ENCODE results near the gene PTPRU. TPM values are rescaled to one million over a fixed set of nuclear protein-coding genes. Genes with fewer than 3 reads are reported as not detected.

PTPRU gene
- total and polyA plus RNA-seq, 7 experiments from 2014 or later = 0.17 to 0.42 TPM; not detected in 5

DNA sequence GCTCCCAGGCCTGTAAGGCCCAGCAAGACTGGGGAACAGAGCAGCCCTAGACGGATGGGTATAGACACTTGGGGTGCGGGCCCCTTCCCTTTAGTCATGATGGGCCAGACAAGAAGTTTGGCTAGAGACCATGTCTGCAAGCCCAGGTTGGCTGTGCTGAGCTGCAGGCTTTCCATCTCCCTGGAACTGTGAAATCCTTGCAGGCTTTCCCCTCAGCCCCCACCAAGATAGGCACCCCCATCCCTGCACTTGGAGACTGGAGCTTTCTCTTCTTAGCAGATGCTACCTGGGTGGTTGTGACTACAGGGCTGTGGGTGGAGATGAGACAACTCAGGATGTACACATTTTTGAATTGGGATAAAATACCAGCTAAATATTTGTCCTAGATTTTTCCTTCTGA lies 110.3 kb downstream of the PTPRU start:
- H3K27ac ChIP-seq (ENCODE audit: low read depth, low read length) = no peak overlapping the region
- intact Hi-C loops (cut with micrococcal nuclease) = no loop called here
- ChIA-PET CTCF (no interaction called here), POLR2A (no interaction called here)
- DNase-seq = no peak
- no peaks in the 10 kb centered on the region for H3K4me1 Mint-ChIP-seq
- no peak overlapping the region for H3K4me3 Mint-ChIP-seq
- H3K4me3 ChIP-seq (ENCODE audit: low read length) = no peak overlapping the region
- no peaks in the 10 kb centered on the region for H3K36me3 Mint-ChIP-seq
- H3K9me3 ChIP-seq (ENCODE audit: control insufficient read depth in 2 of 3, low read length in 3 of 3) = no peaks in the 10 kb centered on the region
- H3K27me3 ChIP-seq (ENCODE audit: control insufficient read depth in 2 of 2, insufficient read depth in 2 of 2, low read length in 2 of 2) = no peaks in the 10 kb centered on the region
- H3K4me1 ChIP-seq (ENCODE audit: control insufficient read depth in 2 of 2, insufficient read depth in 2 of 2, low read length in 2 of 2) = no peaks in the 10 kb centered on the region
- ATAC-seq = no peak
- H3K27ac Mint-ChIP-seq = no peak overlapping the region
- H3K36me3 ChIP-seq (ENCODE audit: control insufficient read depth in 2 of 3, insufficient read depth in 3 of 3, low read length in 3 of 3) = no peaks in the 10 kb centered on the region
- H3K27me3 Mint-ChIP-seq = peaks cover 23 to 59% (median 37%) of the 10 kb centered on the region in 5 donors
- H3K9me3 Mint-ChIP-seq = peaks cover 0 to 4% (median 0%) of the 10 kb centered on the region in 11 donors

DNA sequence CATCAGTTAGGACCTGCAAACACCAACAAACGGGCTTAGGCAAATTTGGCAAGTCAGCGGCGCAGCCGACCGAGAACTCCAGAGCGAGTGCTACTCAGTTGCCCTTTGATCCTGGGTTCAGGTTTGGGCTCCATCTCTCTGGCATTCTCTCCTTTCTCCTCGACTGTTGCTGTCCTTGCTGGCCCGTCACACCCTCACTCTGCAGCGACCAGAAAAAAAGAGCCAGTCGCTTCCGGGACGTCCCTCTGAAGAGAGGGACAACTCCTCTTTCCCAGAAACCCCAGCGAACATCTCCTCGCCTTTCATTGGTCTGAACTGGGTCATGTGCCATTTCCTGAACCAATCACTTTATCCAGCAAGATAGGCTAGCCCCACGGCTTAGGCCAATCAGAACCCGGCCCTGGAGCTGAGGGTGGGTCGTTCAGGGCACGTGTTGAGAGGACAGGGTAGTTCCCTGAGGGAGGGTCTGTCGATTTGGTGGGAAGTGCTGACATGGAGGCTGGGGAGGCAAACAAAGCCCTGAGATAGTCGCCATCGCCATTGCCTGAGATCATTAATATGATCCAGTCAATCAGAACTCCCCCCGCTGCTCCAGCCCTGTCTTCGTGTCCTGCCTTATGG lies 113.7 kb downstream of the PTPRU start:
- no peaks in the 10 kb centered on the region for H3K27me3 ChIP-seq (ENCODE audit: control insufficient read depth in 2 of 2, insufficient read depth in 2 of 2, low read length in 2 of 2)
- Mint-ChIP-seq H3K9me3 (peaks cover 0 to 2% (median 0%) of the 10 kb centered on the region in 11 donors), H3K36me3 (no peaks in the 10 kb centered on the region), H3K27me3 (peaks cover 14 to 47% (median 39%) of the 10 kb centered on the region in 5 donors), H3K27ac (no peak overlapping the region), H3K4me1 (peaks cover 0 to 4% (median 0%) of the 10 kb centered on the region in 7 donors), H3K4me3 (no peak overlapping the region)
- DNase-seq (no peak), ATAC-seq (no peak)
- no peaks in the 10 kb centered on the region for H3K36me3 ChIP-seq (ENCODE audit: control insufficient read depth in 2 of 3, insufficient read depth in 3 of 3, low read length in 3 of 3)
- H3K4me3 ChIP-seq (ENCODE audit: low read length) = no peak overlapping the region
- POLR2A ChIA-PET = no interaction called here
- intact Hi-C loops (cut with micrococcal nuclease) = no loop called here
- no peaks in the 10 kb centered on the region for H3K4me1 ChIP-seq (ENCODE audit: control insufficient read depth in 2 of 2, insufficient read depth in 2 of 2, low read length in 2 of 2)
- CTCF ChIA-PET = no interaction called here
- H3K27ac ChIP-seq (ENCODE audit: low read depth, low read length) = no peak overlapping the region
- no peaks in the 10 kb centered on the region for H3K9me3 ChIP-seq (ENCODE audit: control insufficient read depth in 2 of 3, low read length in 3 of 3)

DNA sequence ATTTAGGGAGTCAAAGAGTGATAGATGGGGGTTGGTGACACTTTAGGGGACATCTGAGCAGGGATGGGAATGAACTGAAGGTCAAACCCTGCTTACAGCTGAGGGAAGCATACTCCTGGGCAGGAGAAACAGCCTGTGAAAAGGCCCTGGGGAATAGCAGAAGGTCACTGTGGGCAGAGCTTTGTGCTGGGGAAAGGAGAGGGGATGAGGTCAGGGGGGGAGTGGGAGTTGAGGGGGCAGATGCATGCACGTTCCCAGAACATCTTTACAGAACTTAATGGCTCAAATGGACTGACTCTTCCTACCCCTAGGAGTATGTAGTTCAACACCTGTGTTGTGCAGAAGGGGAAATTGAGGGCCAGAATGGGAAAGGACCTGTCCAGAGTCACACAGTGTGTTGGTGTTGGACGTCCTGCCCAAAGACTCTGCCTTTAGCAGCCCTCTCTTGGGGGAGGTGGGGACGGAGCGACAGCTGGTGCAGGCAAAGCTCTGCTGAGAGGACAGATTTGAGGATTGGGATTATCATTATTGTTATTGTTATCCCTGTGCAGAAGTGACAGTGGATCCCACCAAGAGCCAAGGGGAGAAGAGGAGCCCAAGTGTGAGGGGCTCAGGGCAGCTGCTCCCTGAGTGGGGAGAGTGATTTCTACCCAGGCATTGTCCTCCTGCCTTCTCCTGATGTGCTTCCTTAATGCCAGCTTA lies 116.5 kb downstream of the PTPRU start:
- Histone ChIP-seq H3K27ac (ENCODE audit: low read depth, low read length) (no peak overlapping the region), H3K27me3 (ENCODE audit: control insufficient read depth in 2 of 2, insufficient read depth in 2 of 2, low read length in 2 of 2) (no peaks in the 10 kb centered on the region), H3K4me3 (ENCODE audit: low read length) (no peak overlapping the region), H3K4me1 (ENCODE audit: control insufficient read depth in 2 of 2, insufficient read depth in 2 of 2, low read length in 2 of 2) (no peaks in the 10 kb centered on the region), H3K36me3 (ENCODE audit: control insufficient read depth in 2 of 3, insufficient read depth in 3 of 3, low read length in 3 of 3) (no peaks in the 10 kb centered on the region), H3K9me3 (ENCODE audit: control insufficient read depth in 2 of 3, low read length in 3 of 3) (no peaks in the 10 kb centered on the region)
- POLR2A ChIA-PET = no interaction called here
- intact Hi-C loops (cut with micrococcal nuclease) = no loop called here
- Mint-ChIP-seq H3K27me3 (peaks cover 7 to 58% (median 41%) of the 10 kb centered on the region in 5 donors), H3K36me3 (no peaks in the 10 kb centered on the region), H3K9me3 (peaks cover 0 to 2% (median 0%) of the 10 kb centered on the region in 11 donors), H3K4me1 (peaks cover 0 to 8% (median 0%) of the 10 kb centered on the region in 7 donors), H3K4me3 (no peak overlapping the region), H3K27ac (no peak overlapping the region)
- CTCF ChIA-PET = no interaction called here
- ATAC-seq = no peak
- no peak for DNase-seq

DNA sequence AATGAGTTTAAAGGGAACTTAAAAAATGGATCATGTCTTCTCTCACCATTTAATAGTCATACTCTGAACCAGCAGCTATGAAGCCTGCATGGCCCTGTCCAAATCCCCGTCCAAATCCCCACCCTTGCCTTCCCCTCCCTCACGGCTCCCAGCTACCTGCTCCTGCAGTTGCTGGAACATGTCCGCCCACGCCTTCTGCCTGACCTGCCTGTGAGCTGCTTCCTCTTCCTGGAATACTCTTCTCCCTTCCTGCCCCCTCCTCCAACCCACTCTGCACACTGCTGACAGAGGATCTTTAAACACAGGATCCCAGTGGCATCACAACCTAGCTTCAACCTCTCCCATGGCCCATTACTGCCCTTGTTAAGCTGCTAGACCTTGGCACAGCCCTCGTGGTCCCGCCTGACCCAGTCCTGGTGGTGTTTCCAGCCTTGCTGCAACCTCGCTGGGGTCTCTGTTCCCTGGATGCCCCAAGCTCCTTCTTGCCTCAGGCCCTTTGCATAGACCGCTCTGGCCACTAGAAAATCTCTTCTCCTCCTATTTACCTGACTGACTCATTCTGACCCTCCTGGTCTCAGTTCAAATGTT lies 118.3 kb downstream of the PTPRU start:
- no peak for ATAC-seq
- Histone ChIP-seq H3K27ac (ENCODE audit: low read depth, low read length) (no peak overlapping the region), H3K9me3 (ENCODE audit: control insufficient read depth in 2 of 3, low read length in 3 of 3) (no peaks in the 10 kb centered on the region), H3K36me3 (ENCODE audit: control insufficient read depth in 2 of 3, insufficient read depth in 3 of 3, low read length in 3 of 3) (no peaks in the 10 kb centered on the region), H3K27me3 (ENCODE audit: control insufficient read depth in 2 of 2, insufficient read depth in 2 of 2, low read length in 2 of 2) (no peaks in the 10 kb centered on the region), H3K4me1 (ENCODE audit: control insufficient read depth in 2 of 2, insufficient read depth in 2 of 2, low read length in 2 of 2) (no peaks in the 10 kb centered on the region), H3K4me3 (ENCODE audit: low read length) (no peak overlapping the region)
- Mint-ChIP-seq H3K9me3 (peaks cover 0 to 2% (median 0%) of the 10 kb centered on the region in 11 donors), H3K27me3 (peaks cover 4 to 59% (median 48%) of the 10 kb centered on the region in 5 donors), H3K27ac (no peak overlapping the region), H3K4me1 (peaks cover 0 to 8% (median 0%) of the 10 kb centered on the region in 7 donors), H3K36me3 (no peaks in the 10 kb centered on the region), H3K4me3 (no peak overlapping the region)
- intact Hi-C loops (cut with micrococcal nuclease) = no loop called here
- POLR2A ChIA-PET = no interaction called here
- DNase-seq = no peak
- CTCF ChIA-PET = no interaction called here

DNA sequence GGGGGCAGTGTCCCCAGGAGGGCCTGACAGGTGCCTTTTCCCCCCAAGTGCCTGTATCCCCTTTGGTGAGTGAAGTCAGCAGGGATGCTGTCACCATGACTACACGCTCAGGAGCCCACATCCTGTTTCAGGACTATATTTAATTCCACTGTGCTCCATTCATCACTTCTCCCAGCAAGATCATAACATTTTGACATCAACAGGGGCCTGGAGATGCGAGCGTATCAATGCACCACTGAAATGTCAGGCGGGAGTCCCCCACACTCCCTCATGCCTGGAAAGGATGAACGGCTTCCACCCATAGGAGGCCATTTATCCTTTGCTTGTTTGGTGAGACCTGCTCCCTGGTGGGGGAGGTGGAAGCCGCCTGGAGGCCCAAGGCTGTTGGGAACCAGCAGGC lies 119.1 kb downstream of the PTPRU start:
- no peak overlapping the region for H3K4me3 Mint-ChIP-seq
- DNase-seq = no peak
- no peaks in the 10 kb centered on the region for H3K36me3 Mint-ChIP-seq
- Histone ChIP-seq H3K27ac (ENCODE audit: low read depth, low read length) (no peak overlapping the region), H3K4me1 (ENCODE audit: control insufficient read depth in 2 of 2, insufficient read depth in 2 of 2, low read length in 2 of 2) (no peaks in the 10 kb centered on the region), H3K27me3 (ENCODE audit: control insufficient read depth in 2 of 2, insufficient read depth in 2 of 2, low read length in 2 of 2) (no peaks in the 10 kb centered on the region), H3K9me3 (ENCODE audit: control insufficient read depth in 2 of 3, low read length in 3 of 3) (no peaks in the 10 kb centered on the region), H3K36me3 (ENCODE audit: control insufficient read depth in 2 of 3, insufficient read depth in 3 of 3, low read length in 3 of 3) (no peaks in the 10 kb centered on the region), H3K4me3 (ENCODE audit: low read length) (no peak overlapping the region)
- POLR2A ChIA-PET = no interaction called here
- peaks cover 6 to 58% (median 45%) of the 10 kb centered on the region in 5 donors for H3K27me3 Mint-ChIP-seq
- intact Hi-C loops (cut with micrococcal nuclease) = no loop called here
- ATAC-seq = no peak
- H3K4me1 Mint-ChIP-seq = peaks cover 0 to 8% (median 0%) of the 10 kb centered on the region in 7 donors
- H3K9me3 Mint-ChIP-seq = peaks cover 0 to 2% (median 0%) of the 10 kb centered on the region in 11 donors
- H3K27ac Mint-ChIP-seq = no peak overlapping the region
- CTCF ChIA-PET = no interaction called here

DNA sequence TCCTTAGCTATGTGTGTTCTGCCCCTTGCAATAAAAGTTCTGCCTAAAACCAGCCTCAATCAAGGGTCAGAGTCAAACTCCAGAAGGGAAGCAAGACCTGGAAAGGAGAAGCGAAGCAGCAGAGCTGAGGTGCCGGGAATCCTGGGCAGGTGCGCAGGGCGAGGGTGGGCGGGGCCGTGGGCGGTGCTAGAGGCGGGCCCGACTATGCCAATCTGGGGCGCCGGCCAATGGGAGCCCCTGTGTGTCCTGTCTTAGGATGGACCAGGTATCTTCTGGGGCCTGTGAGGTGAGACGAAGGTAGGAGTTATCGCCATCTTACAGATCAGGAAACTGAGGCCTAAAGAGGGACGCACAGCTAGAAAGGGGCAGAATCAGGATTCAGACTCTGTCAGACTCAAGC lies 120.3 kb downstream of the PTPRU start:
- Mint-ChIP-seq H3K4me3 (no peak overlapping the region), H3K27me3 (peaks cover 3 to 58% (median 38%) of the 10 kb centered on the region in 5 donors), H3K4me1 (peaks cover 0 to 8% (median 0%) of the 10 kb centered on the region in 7 donors), H3K36me3 (no peaks in the 10 kb centered on the region), H3K27ac (no peak overlapping the region), H3K9me3 (no peaks in the 10 kb centered on the region)
- H3K27me3 ChIP-seq (ENCODE audit: control insufficient read depth in 2 of 2, insufficient read depth in 2 of 2, low read length in 2 of 2) = no peaks in the 10 kb centered on the region
- ChIA-PET CTCF (no interaction called here), POLR2A (no interaction called here)
- intact Hi-C loops (cut with micrococcal nuclease) = no loop called here
- no peaks in the 10 kb centered on the region for H3K4me1 ChIP-seq (ENCODE audit: control insufficient read depth in 2 of 2, insufficient read depth in 2 of 2, low read length in 2 of 2)
- H3K27ac ChIP-seq (ENCODE audit: low read depth, low read length) = no peak overlapping the region
- H3K9me3 ChIP-seq (ENCODE audit: control insufficient read depth in 2 of 3, low read length in 3 of 3) = no peaks in the 10 kb centered on the region
- no peak overlapping the region for H3K4me3 ChIP-seq (ENCODE audit: low read length)
- ATAC-seq (no peak), DNase-seq (no peak)
- no peaks in the 10 kb centered on the region for H3K36me3 ChIP-seq (ENCODE audit: control insufficient read depth in 2 of 3, insufficient read depth in 3 of 3, low read length in 3 of 3)

Data from naive thymus-derived CD4-positive, alpha-beta T cell (primary cell).